GM10847 (cell line): Measurements from ENCODE around the gene CD44.

Experiments used
- POLR2A ChIP-seq: IDR thresholded peaks from 2 replicates; pipeline ENCODE4 v1.6.1; 2011; ENCODE audit not compliant: insufficient read length; ENCODE audit errors: extremely low read depth

Gene CD44

GRCh38 chr11:35126879-35127581 lies 11.9 kb upstream of the CD44 start:
- TF ChIP-seq POLR2A, result no peak

GRCh38 chr11:35127619-35128018 lies 11.4 kb upstream of the CD44 start:
- TF ChIP-seq POLR2A, result no peak

- TF ChIP-seq POLR2A, result no peak
Observed at GRCh38 chr11:35131094-35131493, 7.9 kb upstream of the CD44 start.

- no peak for TF ChIP-seq POLR2A
Observed at GRCh38 chr11:35131886-35132285, 7.1 kb upstream of the CD44 start.

- no peak for TF ChIP-seq POLR2A
Observed at GRCh38 chr11:35133656-35134055, 5.3 kb upstream of the CD44 start.

GRCh38 chr11:35134403-35135148 lies 4.4 kb upstream of the CD44 start:
- TF ChIP-seq POLR2A, result no peak

GRCh38 chr11:35135222-35135621 lies 3.7 kb upstream of the CD44 start:
- no peak for TF ChIP-seq POLR2A

GRCh38 chr11:35136311-35136710 lies 2.7 kb upstream of the CD44 start:
- no peak for TF ChIP-seq POLR2A

GRCh38 chr11:35138058-35138457 lies 913 bp upstream of the CD44 start:
- no peak for TF ChIP-seq POLR2A

GRCh38 chr11:35138606-35138942 lies 397 bp upstream of the CD44 start:
- TF ChIP-seq POLR2A, result no peak

- TF ChIP-seq POLR2A, result no peak
Observed at GRCh38 chr11:35139722-35140282, 831 bp downstream of the CD44 start.

- no peak for TF ChIP-seq POLR2A
Observed at GRCh38 chr11:35141071-35141470, 2.1 kb downstream of the CD44 start.

- TF ChIP-seq POLR2A, result no peak
Observed at GRCh38 chr11:35141571-35141971, 2.6 kb downstream of the CD44 start.

GRCh38 chr11:35142481-35143075 lies 3.6 kb downstream of the CD44 start:
- TF ChIP-seq POLR2A, result no peak

- no peak for TF ChIP-seq POLR2A
Observed at GRCh38 chr11:35143297-35144135, 4.5 kb downstream of the CD44 start.
